SK-N-SH (cell line): Measurements from ENCODE around the gene TFAP2E. TPM values are rescaled to one million over a fixed set of nuclear protein-coding genes. Genes with fewer than 3 reads are reported as not detected.

ENCODE experiments used
- CTCF ChIA-PET: fragments of 300-600, 350-600 bp; formaldehyde crosslinking; extraction: SDS; loops from one replicate; lab custom pipeline; 2021; lab: Yijun Ruan, JAX
- POLR2A ChIA-PET: fragments of 350-600 bp; sonication (Branson Sonifier 250); formaldehyde crosslinking; extraction: SDS; loops from one replicate; lab custom pipeline; 2020; ENCODE audit warnings: antibody characterized with exemption, inconsistent platforms; lab: Yijun Ruan, JAX
- DNase-seq: peaks from one replicate; pipeline ENCODE4 v3.0.0; 2012
- H2AFZ ChIP-seq: fragments of 200-600 bp; sonication (generic); 2 replicates; pipeline ENCODE4 v1.8.1; 2016; ENCODE audit warnings: antibody characterized with exemption, mild to moderate bottlenecking, low read depth
- H3F3A ChIP-seq: fragments of 200-600 bp; sonication (generic); replicated peaks from 2 replicates; pipeline ENCODE3; 2016; ENCODE audit warnings: antibody characterized with exemption, mild to moderate bottlenecking; ENCODE audit not compliant: insufficient read depth
- H3K27ac ChIP-seq, 2 experiments: fragments of 200-500 bp in 1 of 2; fragments of 200-600 bp in 1 of 2; sonication (Bioruptor generic) in 1 of 2; sonication (generic), shearing (Covaris generic) in 1 of 2; 2 replicates each; pipeline versions ENCODE4 v1.5.1 to v1.6.1; 2014 to 2016; ENCODE audit warnings: low read depth in 2 of 2, inconsistent platforms in 1 of 2, low read length in 1 of 2, mild to moderate bottlenecking in 1 of 2, mixed read lengths in 1 of 2
- H3K27me3 ChIP-seq: fragments of 200-600 bp; sonication (generic), shearing (Covaris generic); 2 replicates; pipeline ENCODE4 v1.6.1; 2016; ENCODE audit warnings: mixed run types; ENCODE audit not compliant: insufficient read depth
- H3K36me3 ChIP-seq, 2 experiments: fragments of 200-500 bp in 1 of 2; fragments of 200-600 bp in 1 of 2; sonication (Bioruptor generic) in 1 of 2; sonication (generic) in 1 of 2; replicated peaks in 1 of 2; 2 replicates each; pipeline versions ENCODE3 to v1.5.1; 2014 to 2016; ENCODE audit warnings: low read length in 1 of 2, mild to moderate bottlenecking in 1 of 2; ENCODE audit not compliant: insufficient read depth in 2 of 2, control insufficient read depth in 1 of 2
- H3K4me1 ChIP-seq, 2 experiments: fragments of 200-500 bp in 1 of 2; fragments of 200-600 bp in 1 of 2; sonication (Bioruptor generic) in 1 of 2; sonication (generic), shearing (Covaris generic) in 1 of 2; 2 replicates each; pipeline versions ENCODE4 v1.5.1 to v1.6.1; 2014 to 2016; ENCODE audit warnings: low read depth in 1 of 2, low read length in 1 of 2, mixed run types in 1 of 2; ENCODE audit not compliant: insufficient read depth in 2 of 2, control insufficient read depth in 1 of 2
- H3K4me2 ChIP-seq: fragments of 200-600 bp; sonication (generic), shearing (Covaris generic); 2 replicates; pipeline ENCODE4 v1.6.1; 2017; ENCODE audit warnings: mixed run types
- H3K4me3 ChIP-seq, 2 experiments: fragments of 200-500 bp in 1 of 2; fragments of 200-600 bp in 1 of 2; sonication (Bioruptor generic) in 1 of 2; sonication (generic), shearing (Covaris generic) in 1 of 2; 2 replicates each; pipeline versions ENCODE4 v1.5.1 to v1.8.1; 2014 to 2016; ENCODE audit warnings: low read depth in 2 of 2, inconsistent platforms in 1 of 2, low read length in 1 of 2, mild to moderate bottlenecking in 1 of 2, mixed read lengths in 1 of 2, moderate library complexity in 1 of 2
- H3K79me2 ChIP-seq: fragments of 200-600 bp; sonication (generic); 2 replicates; pipeline ENCODE4 v1.8.1; 2017; ENCODE audit warnings: mild to moderate bottlenecking; ENCODE audit not compliant: insufficient read depth
- H3K9ac ChIP-seq: fragments of 200-600 bp; sonication (generic); 2 replicates; pipeline ENCODE4 v1.6.1; 2017; ENCODE audit warnings: mixed run types
- H3K9me2 ChIP-seq: fragments of 200-600 bp; sonication (generic); 2 replicates; pipeline ENCODE4 v1.6.1; 2017; ENCODE audit warnings: mixed run types
- H3K9me3 ChIP-seq: fragments of 200-600 bp; sonication (generic); 2 replicates; pipeline ENCODE4 v1.6.1; 2017; ENCODE audit warnings: mixed run types, mild to moderate bottlenecking, moderate library complexity
- H4K20me1 ChIP-seq: fragments of 200-600 bp; sonication (generic); 2 replicates; pipeline ENCODE4 v1.6.1; 2017; ENCODE audit warnings: mild to moderate bottlenecking, mixed run types; ENCODE audit not compliant: insufficient read depth
- CHD2 ChIP-seq: fragments of 150-350 bp; IDR thresholded peaks from 2 replicates; pipeline ENCODE4 v1.6.1; 2018; ENCODE audit warnings: low read length; ENCODE audit not compliant: partially characterized antibody
- CTCF ChIP-seq: fragments of 200-600 bp; sonication (generic); IDR thresholded peaks from 2 replicates; pipeline ENCODE4 v1.6.1; 2017; ENCODE audit warnings: antibody characterized with exemption, mild to moderate bottlenecking, moderate library complexity
- FOSL2 ChIP-seq: IDR thresholded peaks from 2 replicates; pipeline ENCODE4 v1.4.0; 2012; ENCODE audit warnings: low read depth, mild to moderate bottlenecking, moderate library complexity, borderline replicate concordance
- FOXM1 ChIP-seq: IDR thresholded peaks from 2 replicates; pipeline ENCODE4 v1.4.0; 2012; ENCODE audit warnings: low read depth, mild to moderate bottlenecking
- IRF3 ChIP-seq: fragments of 150-350 bp; IDR thresholded peaks from 2 replicates; pipeline ENCODE4 v1.6.1; 2016; ENCODE audit warnings: mild to moderate bottlenecking, low read depth, low read length
- JUND ChIP-seq: IDR thresholded peaks from 2 replicates; pipeline ENCODE4 v1.4.0; 2012
- MAX ChIP-seq: IDR thresholded peaks from 2 replicates; pipeline ENCODE4 v1.4.0; 2012; ENCODE audit warnings: low read depth
- NRF1 ChIP-seq: IDR thresholded peaks from 2 replicates; pipeline ENCODE4 v1.6.1; 2012; ENCODE audit warnings: low read depth, mild to moderate bottlenecking, low read length
- PBX3 ChIP-seq: IDR thresholded peaks from 2 replicates; pipeline ENCODE4; 2012
- RFX5 ChIP-seq: IDR thresholded peaks from 2 replicates; pipeline ENCODE4 v1.6.1; 2012; ENCODE audit warnings: mild to moderate bottlenecking, improper control_type of control experiment, low read length
- SIN3A ChIP-seq: IDR thresholded peaks from 2 replicates; pipeline ENCODE4 v1.6.1; 2012; ENCODE audit warnings: low read depth, mild to moderate bottlenecking, low read length, moderate library complexity, borderline replicate concordance
- TAF1 ChIP-seq: IDR thresholded peaks from 2 replicates; pipeline ENCODE4 v1.6.1; 2012; ENCODE audit warnings: low read depth, mild to moderate bottlenecking, low read length, moderate library complexity, borderline replicate concordance
- TCF12 ChIP-seq: IDR thresholded peaks from 2 replicates; pipeline ENCODE4 v1.4.0; 2012
- TEAD4 ChIP-seq: IDR thresholded peaks from 2 replicates; pipeline ENCODE4 v1.4.0; 2012; ENCODE audit warnings: mild to moderate bottlenecking, borderline replicate concordance; ENCODE audit not compliant: insufficient read depth
- WGBS: methylation state at CpG from one replicate; pipeline ENCODE4 v1.1.6; 2017; ENCODE audit warnings: low lambda C conversion rate; 5-methylcytosine and 5-hydroxymethylcytosine counted together
- polyA plus RNA-seq, 3 experiments: library from polyadenylated mRNA; depleted of rRNA; stranded (reverse); fragments of >200 nt; gene quantifications; 2 replicates each; pipeline ENCODE4 v1.2.3, GENCODE V29; 2012

TFAP2E gene
- polyA plus RNA-seq, 1 of the 3 experiments (the other 2 are of a cell fraction), result 0.59 TPM

- Histone ChIP-seq H3F3A (no peaks in the 10 kb centered on the region), H3K9ac (no peak overlapping the region), H3K27ac (no peak overlapping the region), H3K4me1 (no peaks in the 10 kb centered on the region)
- TF ChIP-seq IRF3 (no peak), FOXM1 (no peak), FOSL2 (no peak), TAF1 (no peak), PBX3 (no peak), CHD2 (no peak), TEAD4 (no peak), MAX (no peak), TCF12 (no peak)
- TF ChIP-seq, all 33 proteins: peak for 0
- H3K4me2 ChIP-seq, result no peak overlapping the region
- ChIA-PET POLR2A (no interaction called here), CTCF (interaction anchor here (1.3 kb wide), 1 partner anchor 138 kb away, joined by 5 read pairs; no protein-coding TSS in a partner anchor)
- H2AFZ ChIP-seq, result no peak overlapping the region
- no peaks in the 10 kb centered on the region for H3K9me2 ChIP-seq
- 89% methylated on average over 17 of the region's 21 CpGs for WGBS
- H3K27me3 ChIP-seq, result no peaks in the 10 kb centered on the region
- DNase-seq, result no peak
- H3K79me2 ChIP-seq, result no peaks in the 10 kb centered on the region
- no peaks in the 10 kb centered on the region for H3K9me3 ChIP-seq
- H4K20me1 ChIP-seq, result no peaks in the 10 kb centered on the region
- H3K4me3 ChIP-seq, result no peak overlapping the region
- no peaks in the 10 kb centered on the region for H3K36me3 ChIP-seq
These were observed 15.2 kb downstream of the TFAP2E start for GRCh38 chr1:35588197-35588910.

GRCh38 chr1:35589516-35590427, 16.7 kb downstream of the TFAP2E start:
- H3K4me3 ChIP-seq, result no peak overlapping the region
- H3F3A ChIP-seq, result no peaks in the 10 kb centered on the region
- no peaks in the 10 kb centered on the region for H3K36me3 ChIP-seq
- no peaks in the 10 kb centered on the region for H4K20me1 ChIP-seq
- no peak for TF ChIP-seq TAF1
- no peak for TF ChIP-seq NRF1
- no peak for TF ChIP-seq PBX3
- no peak for TF ChIP-seq RFX5
- TF ChIP-seq SIN3A, result no peak
- no peak for TF ChIP-seq JUND
- TF ChIP-seq CTCF, result no peak
- no peaks in the 10 kb centered on the region for H3K79me2 ChIP-seq
- ChIA-PET POLR2A (no interaction called here), CTCF (interaction anchor here (1.2 to 1.6 kb wide), 3 partner anchors 8 to 137 kb away, joined by 3 to 5 read pairs (median 4); no protein-coding TSS in a partner anchor)
- no peaks in the 10 kb centered on the region for H3K9me3 ChIP-seq
- H3K9me2 ChIP-seq, result no peaks in the 10 kb centered on the region
- H3K4me2 ChIP-seq, result no peak overlapping the region
- no peak overlapping the region for H3K27ac ChIP-seq
- no peak for DNase-seq
- H3K9ac ChIP-seq, result no peak overlapping the region
- H3K27me3 ChIP-seq, result no peaks in the 10 kb centered on the region
- 96% methylated on average over 14 of the region's 15 CpGs for whole genome bisulfite sequencing
- H2AFZ ChIP-seq, result no peak overlapping the region
- no peaks in the 10 kb centered on the region for H3K4me1 ChIP-seq
